Left renal cortex interstitium (tissue), 4 donors: ENCODE results near the gene HOXA7. TPM values are rescaled to one million over a fixed set of nuclear protein-coding genes. Genes with fewer than 3 reads are reported as not detected.

ENCODE experiments used
- DNase-seq, 4 donors: peaks; one replicate each; pipeline ENCODE4 v3.0.0-alpha.2; 2013; ENCODE audit warnings: low read depth in 4 of 4, low spot score in 2 of 4, missing footprints in 1 of 4
- polyA plus RNA-seq, 4 donors: library from polyadenylated mRNA; unstranded; fragments of 120-200 nt; gene quantifications; one replicate each; pipeline ENCODE4 v1.2.1, GENCODE V29; 2013; ENCODE audit not compliant: insufficient read length in 4 of 4

The HOXA7 gene
- polyA plus RNA-seq, 4 donors = 27.0 to 38.1 (median 31.3) TPM

DNA sequence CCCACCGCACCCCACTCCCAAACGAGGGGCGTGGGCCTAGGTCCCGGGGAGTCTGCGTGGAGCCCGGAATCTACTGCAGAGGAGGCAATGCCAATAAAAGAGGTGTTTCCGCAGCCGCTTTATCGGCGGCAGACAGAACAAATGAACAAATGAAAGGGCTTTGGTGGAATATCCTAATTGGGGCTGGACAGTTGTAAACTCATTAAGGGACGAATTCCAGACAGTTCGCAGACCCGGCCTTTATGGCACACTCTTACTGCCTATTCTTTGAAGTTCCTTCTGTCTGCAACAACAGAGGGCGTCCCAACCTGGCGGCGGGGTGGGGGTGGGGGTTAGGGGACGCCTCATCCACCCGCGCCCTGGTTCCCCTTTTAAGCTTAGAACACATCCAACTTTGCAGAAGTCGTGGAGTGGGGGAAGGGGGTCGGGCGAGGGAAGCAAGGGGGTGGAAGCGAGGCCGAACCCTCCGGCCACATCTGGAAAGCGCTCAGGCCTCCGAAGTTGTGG, 4.8 kb upstream of the HOXA7 start:
- no peak for DNase-seq

DNA sequence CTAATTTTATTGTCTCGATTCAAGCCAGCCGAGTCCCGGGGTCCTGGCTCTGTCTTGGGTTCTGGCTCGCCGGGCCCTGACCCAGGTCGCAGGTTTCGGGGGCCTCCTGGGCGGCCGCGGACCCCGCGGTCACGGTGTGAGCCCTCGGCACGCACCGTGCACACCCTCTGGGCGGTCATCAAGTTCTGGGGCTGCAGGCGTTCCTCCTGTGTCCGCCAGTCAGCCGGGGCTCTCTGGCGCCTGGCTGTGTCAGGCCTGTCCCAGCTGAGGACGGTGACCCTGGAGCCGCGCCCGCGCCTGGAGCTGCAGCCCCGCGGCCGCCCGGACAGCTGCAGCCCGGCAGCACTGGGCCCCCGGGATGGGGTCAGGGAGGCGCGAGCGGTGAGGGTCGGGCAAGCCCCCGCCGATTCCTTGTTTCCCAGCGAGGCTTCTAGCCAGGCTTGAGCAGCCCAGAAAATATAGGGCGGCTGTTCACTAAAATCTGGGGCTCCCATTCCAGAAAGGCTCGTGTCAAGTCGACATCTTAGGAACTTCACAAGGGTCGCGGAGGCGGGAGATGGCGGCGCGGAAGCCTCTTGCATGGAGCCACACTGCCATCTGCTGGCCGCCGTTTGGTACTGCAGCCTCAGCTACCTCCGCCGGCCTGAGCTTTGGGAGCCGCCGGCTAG, 4.2 kb upstream of the HOXA7 start:
- DNase-seq = peak in 3 of 4 donors; percentile 88 to 91 (median 91)

DNA sequence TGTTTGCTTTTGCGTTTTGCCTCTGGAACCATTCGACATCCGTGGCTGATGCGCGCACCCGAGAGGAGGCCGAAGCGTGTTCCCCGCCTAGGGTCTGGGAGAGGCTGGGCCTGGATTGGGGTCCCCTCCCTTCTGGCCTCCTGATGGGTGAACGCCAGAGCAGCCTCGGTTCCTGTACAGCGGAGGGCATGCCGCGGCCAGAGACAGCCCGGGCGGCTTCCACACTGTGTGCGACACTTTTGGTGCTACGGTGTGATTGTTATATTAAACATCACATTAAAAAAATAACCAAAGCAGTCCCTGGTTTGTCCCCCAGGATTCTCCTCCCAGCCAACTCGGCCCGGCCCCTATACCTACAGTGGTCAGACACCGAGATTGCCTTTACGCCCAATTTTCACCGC, 3.7 kb upstream of the HOXA7 start:
- DNase-seq = no peak

DNA sequence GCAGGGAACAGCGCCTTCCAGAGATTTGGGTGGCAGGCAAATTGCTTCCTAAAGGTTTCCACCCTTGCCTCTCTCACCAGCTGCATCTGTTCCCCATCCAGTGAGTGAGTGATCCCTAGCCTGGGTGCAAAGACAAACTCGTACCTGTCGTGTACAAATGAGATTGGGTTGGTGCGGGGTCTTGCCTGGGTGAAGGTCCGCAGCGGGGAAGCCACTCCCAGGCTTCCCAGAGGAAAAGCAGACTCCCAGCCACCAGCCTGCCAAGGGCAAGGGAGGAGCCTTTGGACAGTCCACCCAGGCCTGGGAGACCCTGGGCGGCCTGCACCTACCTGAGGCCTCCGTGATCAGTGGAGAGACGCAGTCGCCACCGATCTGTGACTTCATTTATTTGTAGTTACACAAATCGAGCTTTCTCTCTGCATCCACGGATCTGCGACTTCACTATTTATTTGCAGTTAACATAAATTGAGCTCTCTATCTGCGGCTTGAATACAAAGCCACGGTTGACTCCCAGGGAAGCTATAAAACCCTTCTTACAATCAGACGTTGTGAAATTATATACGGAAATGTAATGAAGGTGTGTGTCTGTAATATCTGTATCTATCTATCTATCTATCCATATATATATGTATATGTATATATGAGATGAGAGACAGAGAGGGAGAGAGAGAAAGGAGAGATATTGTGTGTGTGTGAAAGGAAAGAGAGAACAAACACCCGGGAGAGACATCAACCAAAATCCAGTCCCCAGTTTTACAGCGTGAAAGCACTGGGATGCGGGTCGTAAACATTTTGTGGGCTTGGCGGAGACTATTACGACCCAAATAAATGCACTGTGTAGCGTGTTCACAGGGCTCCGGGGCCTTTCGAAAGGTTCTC, 3.0 kb upstream of the HOXA7 start:
- no peak for DNase-seq

DNA sequence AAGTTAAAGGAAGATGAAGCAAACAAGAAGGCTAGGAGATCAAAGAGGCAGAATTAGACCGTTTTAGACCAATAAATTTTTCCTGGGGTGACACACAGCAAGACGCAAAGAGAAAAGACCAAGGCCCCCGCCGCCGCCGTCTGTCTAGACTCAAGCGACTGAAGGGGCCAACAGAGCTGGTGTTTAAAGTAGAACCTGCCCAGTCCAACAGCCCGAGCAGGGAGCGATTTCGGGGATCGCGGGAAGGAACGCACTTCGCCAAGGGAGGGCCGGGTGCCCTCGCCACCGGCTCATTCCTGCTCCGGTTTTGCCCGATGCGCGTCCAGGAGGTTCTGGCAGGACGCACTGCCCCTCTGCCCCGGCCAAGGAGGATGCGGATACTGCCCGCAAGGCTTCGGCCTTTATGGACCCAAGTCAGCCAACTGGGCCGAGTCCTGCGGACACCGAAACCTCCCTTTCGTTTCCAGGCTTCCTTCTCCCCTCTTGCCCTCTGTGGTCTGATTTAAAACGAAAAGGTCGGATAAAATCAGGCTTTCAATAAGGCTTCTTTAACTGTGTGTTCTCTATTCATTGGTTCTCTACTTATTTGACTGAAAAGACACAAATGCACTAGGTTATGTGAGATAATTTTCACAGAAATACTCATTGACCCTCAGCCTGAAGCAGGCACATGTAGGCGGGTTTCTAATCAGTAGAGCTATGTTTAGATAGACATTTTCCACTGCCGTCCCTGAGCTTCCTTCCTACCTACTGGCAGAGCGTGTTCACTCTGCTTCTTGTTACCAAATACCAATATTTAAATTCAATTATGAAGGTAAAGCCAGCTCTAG, 2.2 kb upstream of the HOXA7 start:
- DNase-seq = no peak

DNA sequence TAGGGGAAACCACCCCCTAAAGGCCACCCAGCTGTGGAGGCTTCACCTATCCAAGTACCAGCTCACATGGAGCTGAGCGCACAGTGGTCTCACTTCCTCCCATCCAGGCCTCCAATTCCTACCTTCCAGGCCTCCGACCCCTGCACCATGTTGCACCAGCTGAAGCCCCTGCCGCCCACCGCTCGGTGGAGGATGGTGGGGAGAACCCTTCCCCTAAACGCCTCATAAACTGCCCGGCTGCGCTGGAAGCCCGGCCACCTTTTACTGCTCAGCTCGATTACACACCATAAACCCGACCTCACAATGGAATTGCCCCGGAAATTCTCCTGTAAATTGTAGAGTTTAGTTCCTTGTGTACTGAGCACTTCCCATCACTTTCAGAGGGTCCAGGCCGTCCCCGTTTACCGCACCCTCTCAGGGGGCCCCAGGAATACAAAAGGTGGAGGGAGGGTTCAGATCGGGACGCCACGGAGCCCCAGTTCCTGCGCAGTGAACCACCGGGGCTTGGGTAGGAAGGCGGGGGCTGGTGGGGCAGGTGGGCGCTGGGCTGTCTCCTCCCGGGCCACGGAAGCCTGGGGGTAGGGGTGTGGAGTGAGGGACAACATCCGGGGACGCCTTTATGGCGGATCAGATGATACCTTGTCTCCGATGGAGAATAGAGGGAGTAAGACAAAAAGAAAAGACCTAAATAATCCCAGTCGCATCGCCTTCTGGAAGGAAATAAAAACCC, 1.4 kb upstream of the HOXA7 start:
- no peak for DNase-seq

GRCh38 chr7:27156916-27157701, 634 bp upstream of the HOXA7 start:
- no peak for DNase-seq

DNA sequence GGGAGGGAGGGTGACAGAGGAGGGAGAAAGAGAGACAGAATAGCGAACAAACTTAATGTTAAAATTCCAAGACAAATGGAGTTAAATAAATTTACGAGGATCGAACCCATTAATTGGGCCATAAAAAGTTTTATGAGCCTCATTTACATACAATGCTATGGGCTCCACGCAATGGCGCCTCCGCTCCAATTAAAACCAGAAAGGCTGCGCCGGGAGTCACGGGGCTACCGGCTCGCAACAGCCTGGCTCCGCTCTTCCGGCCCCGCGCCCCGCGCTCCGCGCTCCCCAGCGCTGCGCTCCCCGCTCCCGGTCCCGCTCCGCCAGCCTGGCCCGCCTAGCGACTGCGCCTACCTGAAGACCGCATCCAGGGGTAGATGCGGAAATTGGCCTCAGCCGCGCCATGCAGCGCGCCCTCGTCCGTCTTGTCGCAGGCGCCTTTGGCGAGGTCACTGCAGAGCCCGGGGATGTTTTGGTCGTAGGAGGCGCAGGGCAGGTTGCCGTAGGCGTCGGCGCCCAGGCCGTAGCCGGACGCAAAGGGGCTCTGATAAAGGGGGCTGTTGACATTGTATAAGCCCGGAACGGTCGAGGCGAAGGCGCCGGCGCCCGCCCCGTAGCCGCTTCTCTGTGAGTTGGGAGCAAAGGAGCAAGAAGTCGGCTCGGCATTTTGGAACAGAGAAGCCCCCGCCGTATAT, 513 bp downstream of the HOXA7 start:
- DNase-seq = no peak

DNA sequence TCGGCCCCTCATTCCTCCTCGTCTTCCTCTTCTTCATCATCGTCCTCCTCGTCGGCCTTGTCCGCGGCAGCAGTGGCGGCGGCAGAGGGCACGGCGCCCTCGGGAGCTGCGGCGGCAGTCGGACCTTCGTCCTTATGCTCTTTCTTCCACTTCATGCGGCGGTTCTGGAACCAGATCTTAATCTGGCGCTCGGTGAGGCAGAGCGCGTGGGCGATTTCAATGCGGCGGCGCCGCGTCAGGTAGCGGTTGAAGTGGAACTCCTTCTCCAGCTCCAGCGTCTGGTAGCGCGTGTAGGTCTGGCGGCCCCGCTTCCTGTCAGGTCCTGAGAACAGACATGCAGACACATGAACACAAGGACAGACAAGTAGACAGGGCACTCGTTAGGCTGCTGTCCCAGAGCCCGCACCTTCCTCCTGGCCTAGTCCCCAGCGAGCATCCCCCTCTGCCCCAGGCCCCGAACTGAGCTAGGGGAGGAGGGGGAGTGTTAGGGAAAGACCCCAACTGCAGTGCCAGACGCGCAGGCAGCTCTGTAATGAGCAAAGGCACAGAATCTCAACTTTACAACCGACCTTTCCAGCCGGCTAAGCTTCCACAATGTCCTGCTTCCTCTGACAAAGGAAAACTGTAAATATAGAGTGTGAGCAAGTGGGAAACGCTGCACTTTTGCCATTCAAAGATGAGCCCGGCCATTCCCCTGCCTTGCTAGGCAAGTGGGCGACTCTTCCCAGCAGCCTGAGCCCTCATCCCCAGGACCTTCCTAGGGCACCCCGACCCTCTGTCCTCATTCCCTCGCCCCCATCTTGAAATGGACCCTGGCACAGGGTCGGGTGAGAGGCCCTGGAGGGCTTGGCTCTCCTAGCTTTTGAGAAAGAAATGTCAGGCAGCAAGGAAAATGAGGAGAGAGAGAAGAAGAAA, 1.3 kb downstream of the HOXA7 start:
- DNase-seq = no peak

- DNase-seq = no peak
Measured at GRCh38 chr7:27154369-27154768, 2.1 kb downstream of the HOXA7 start.

DNA sequence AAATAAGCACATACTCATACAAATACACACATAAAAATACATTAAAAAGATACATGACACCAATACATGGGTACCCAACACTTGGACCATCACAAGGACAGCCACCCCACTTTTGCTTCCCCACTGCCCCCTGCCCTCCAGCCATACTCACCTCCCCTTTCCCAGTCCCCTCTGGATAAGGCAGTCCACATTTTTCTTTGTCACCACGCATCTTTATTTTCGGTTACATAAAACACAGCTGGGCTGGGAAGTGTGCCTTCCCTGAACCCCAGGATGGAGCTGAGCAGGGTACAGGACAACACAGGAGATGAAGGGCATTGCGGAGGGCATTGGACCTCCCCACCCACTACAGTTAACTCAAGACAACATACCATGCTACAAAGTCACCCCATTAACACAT, 2.9 kb downstream of the HOXA7 start:
- no peak for DNase-seq

DNA sequence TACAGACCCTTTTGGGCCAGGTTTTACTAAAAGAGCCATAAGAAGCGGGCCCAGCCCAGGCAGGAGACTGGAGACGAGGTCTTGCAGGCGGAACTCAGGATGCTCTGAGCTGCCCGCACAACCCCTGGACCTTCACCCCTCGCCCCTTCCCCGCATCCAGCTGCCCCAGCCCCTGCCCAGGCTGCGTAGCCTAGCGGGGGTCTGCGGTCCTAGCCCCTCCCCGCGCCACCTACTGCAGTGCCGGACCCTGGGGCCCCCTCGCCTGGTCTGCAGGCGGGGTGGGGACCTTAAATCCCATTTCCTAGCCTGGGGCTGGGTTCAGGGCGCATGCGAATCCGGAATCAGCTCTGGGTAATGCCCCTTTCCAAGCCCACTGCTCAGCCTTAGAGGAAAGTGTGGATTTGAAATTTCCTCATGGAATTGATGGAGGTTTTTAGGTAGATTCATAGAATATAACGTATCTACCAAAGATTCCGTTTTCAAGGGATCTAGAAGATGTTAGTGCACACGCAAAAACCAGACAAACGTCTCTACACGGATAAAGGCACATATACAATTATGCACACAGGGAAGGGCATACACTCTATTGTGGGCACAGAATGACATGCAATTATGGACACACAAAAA, 3.5 kb downstream of the HOXA7 start:
- DNase-seq = no peak

DNA sequence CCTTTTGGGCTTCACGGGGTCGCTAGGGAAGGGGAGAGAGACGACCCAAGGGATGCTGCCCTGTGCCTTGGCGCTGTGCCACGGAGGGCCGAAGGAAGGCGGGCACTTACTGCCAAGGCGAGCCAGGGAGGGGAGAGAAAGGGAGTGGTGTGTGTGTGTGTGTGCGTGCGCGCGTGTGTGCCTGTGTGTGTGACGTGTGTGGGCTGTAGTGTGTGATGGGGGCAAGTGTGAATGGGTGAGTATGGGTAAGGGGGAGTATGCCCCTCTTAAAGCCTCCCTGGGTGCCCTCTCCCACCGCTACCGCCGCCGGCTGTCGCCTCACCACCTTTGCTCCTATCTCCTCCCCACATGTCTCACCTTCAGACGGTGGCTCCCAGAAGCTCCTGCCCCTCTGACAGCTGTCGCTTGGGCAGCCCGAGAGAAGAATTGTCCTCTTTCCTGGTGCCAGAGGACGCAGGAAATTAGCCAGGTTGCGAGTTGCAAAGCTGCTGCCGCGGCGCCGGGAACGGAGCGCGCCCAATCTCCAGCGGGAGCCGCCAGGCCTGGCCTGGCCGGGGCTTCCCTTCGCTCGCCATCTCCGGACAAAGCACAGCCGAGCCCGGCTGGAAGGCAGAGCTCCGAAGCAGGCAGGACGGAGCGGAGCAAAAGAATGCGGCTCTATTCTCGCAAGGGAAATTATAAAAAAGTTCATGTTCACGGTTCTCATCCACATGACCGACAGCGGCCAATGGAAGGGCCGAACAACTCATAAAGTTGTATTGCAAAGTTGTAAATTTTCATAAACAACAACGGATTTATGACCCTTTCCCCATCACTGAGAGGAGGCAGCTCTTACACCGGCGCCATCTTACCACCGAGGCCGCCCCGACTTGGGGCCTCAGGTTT, 4.3 kb downstream of the HOXA7 start, which contains the start of gene HOXA3:
TSS of gene HOXA3 (minus strand) at position 653 of the 885 bp plus-strand sequence. CDS start 41,943 bp downstream, outside the sequence.
- peak in 2 of 4 donors; percentile 88 to 91 for DNase-seq

DNA sequence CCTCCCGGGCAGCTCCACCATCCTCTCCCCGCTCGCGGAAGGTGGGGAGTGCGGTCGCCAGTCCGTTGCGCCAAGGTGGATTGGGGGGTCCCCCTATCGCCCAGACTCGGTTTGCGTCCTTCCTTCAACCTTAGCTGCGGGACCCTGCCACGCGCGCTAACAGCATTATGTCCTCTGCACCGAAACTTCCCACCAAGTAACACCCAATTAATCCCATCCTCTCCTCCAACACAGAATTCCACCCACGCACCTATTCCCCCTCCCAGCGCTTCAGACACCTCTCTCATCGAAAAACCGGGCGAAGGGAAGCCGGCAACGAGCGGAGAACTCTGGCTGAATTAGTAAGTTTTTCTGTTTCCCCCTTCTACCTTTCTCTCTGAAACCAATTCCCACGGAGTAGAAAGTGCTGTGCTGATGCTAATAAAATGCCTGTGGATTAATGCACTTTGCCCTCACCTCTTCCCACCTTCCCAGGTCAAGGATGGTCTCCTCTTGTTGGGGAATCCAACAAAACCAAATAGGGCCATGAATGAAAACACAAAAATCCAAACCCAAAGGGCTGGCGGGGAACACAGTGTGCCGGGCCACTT, 5.0 kb downstream of the HOXA7 start:
- no peak for DNase-seq

- no peak for DNase-seq
Measured at GRCh38 chr7:27150568-27151340, 5.7 kb downstream of the HOXA7 start.
